NCI-H510A treated with DMSO at 0.1 percent for 48 hours (cell line): ENCODE measurements around the gene RGL3.
"Not testable (repeated sequence)": the region's sequence is repeated elsewhere in the genome, so short reads cannot be mapped to it uniquely, and the experiment has no call there.

ENCODE experiments used
- DNase-seq: peaks from one replicate; lab custom pipeline; 2025; lab: John Stamatoyannopoulos, UW

Gene RGL3

GRCh38 chr19:11382898-11383705 is 36.0 kb downstream of the RGL3 start:
- DNase-seq, result peak; percentile 65

- no peak for DNase-seq
Measured at GRCh38 chr19:11380653-11381537, 38.2 kb downstream of the RGL3 start.

GRCh38 chr19:11379857-11380350 is 39.2 kb downstream of the RGL3 start:
- DNase-seq, result no peak

- DNase-seq, result not testable (repeated sequence)
Measured at GRCh38 chr19:11379269-11379845, 39.8 kb downstream of the RGL3 start.

DNA sequence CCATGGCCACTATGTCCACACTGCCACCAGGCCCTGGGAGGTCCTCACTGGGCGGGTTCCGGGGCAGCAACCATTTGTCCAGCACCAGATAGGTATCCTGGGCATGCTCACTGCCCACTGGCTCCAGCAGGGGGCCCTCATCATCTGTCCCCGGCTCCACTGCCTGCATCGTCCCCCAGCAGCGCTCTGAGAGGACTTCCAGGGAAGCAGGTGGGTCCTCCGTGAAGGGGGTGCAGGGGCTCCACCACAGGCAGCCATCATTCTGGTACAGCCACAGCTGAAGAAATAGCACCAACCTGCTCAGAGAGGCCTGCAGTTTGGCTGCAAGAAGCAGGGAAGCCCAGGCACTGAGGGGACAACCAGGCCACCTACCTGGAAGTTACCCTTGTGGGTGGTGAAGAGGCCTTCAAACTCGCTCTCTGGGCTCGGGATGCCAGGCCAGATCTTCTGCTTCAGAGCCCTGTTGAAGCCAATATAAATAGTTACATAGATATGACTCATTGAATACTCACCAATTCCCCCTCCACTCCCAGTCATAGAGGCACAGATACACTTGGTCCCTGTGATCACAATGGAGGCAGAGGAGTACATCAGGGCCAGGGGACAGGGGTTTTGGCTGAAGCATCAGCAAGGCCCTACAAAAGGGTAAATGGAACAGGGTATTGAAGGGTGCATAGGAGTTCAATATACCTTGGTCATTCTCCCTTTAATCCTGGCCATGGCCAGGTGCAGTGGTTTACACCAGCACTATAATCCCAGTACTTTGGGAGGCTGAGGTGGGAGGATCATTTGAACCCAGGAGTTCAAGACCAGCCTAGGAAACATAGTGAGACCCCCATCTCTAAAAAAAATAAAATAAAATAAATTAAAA is 40.6 kb downstream of the RGL3 start:
- DNase-seq, result peak; percentile 25

DNA sequence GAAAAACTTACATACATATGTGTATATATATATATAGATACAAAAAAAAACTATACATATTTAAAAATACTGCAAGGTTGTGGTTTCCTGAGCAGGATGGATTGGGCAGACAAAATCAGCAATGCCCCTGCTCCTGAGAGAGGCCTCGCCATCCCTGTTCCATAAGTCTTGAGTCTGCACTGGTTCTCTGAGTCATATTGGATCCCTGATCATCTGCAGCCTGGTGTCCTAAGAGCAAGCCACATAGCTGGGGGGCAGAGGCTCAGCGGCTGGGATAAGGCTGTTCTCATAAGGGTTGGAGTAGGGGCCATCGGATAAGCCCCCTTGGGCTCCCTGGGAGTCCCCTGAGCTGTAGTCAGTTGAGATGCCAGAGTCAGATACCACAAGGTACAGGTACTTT is 41.4 kb downstream of the RGL3 start:
- DNase-seq, result no peak

DNA sequence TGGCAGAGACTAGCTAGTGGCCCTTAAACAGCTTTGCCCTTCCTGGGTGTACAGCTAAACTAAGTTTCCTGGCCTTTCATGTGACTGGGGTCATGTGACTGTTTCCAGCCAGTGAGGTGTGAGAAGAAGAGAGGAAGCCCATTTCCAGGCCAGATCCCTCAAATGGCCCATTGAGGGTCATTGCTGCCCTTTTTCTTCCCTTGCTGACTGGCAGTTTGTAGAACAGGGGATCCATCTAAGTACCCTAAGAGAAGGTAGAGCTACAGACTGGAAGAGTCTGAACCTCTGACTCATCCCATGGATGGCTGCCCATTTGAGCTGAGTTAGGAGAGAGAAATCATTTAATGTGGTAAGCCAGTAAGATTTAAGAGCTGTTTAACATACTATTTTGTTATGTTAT is 41.9 kb downstream of the RGL3 start:
- DNase-seq, result peak; percentile 5

DNA sequence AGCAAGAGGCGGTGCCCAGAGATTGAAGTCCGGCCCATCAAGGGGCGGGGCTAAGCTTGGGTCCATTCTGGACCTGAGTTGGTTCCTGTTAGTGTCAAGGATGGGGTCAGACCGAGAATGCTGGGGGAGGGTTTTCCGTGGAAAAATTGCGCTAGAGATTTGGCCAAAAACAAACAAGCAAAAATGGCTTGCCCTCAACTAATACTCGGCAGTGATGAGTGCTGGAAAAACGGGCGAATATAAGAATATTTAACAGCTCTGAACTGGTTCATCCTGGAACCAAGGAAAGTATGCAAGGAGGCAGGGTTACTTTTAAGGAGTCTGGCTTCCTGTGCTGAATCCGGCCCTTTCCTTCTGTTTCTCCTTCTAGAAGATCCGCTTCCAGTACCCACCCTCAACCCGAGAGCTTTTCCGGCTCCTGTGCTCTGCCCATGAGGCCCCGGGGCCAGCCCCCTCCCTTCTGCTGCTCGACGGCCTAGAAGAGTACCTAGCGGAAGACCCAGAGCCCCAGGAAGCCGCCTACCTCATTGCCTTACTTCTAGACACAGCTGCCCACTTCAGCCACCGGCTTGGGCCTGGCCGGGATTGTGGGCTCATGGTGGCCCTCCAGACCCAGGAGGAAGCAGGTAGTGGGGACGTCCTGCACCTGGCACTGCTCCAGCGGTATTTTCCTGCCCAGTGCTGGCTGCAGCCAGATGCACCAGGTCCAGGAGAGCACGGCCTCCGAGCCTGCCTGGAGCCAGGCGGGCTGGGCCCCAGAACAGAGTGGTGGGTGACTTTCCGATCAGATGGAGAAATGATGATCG is 43.8 kb downstream of the RGL3 start:
- DNase-seq, result peak; percentile 81

GRCh38 chr19:11374433-11375142 is 44.5 kb downstream of the RGL3 start, which contains the start of gene SWSAP1:
Gene SWSAP1, plus strand, starts transcription at chr19:11374666. Its CDS starts 15 bp downstream, at chr19:11374681.
- DNase-seq, result peak; percentile 99

- DNase-seq, result no peak
Measured at GRCh38 chr19:11373885-11374432, 45.2 kb downstream of the RGL3 start.

DNA sequence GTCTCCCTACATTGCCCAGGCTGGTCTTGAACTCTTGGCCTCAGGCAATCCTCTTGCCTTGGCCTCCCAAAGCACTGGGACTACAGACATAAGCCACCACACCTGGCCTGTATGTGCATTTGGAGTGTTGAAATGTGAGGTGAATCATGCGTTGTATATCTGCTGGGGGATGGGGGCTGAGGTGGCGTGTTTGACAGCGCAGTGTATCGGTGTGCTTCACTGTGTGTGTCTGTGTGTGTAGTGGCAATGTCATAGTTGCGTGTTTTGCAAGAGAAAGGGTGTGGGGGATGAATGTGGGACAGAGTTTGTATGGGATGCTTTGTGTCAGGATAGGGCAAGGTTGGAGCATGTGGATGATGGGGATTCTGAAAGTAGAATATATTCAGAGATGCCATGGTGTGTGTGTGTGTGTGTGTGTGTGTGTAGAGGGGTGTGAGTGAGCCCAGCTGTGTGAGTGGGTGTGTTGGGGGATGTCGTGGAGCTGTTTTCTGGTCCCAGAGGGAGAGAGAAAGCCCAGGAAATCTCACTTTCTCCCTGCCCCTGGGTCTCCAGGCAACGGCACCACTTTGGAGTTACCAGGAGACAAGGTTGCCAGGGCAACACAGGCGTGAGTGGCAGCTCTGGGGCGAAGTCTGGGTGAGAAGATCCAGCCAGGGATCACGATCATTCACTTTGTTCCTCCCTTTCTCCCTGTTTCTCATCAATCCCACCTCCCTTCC is 45.8 kb downstream of the RGL3 start:
- peak; percentile 79 for DNase-seq

- DNase-seq, result no peak
Measured at GRCh38 chr19:11370744-11371143, 48.4 kb downstream of the RGL3 start.

DNA sequence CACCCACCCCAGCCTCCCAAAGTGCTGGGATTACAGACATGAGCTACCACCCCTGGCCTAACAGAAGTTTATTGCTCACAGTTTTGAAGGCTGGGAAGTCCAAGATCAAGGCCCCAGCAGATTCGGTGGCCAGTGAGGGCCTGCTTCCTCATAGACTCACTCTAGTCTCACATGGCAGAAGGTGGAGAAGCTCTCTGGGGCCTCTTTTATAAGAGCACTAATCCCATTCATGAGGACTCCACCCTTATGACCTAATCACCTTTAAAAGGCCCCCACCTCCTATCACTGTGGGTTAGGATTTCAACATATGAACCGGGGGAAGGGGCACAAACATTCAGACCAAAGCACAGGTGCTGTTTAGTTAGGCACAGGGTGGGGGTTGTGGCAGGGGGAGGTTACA is 51.6 kb downstream of the RGL3 start:
- no peak for DNase-seq

DNA sequence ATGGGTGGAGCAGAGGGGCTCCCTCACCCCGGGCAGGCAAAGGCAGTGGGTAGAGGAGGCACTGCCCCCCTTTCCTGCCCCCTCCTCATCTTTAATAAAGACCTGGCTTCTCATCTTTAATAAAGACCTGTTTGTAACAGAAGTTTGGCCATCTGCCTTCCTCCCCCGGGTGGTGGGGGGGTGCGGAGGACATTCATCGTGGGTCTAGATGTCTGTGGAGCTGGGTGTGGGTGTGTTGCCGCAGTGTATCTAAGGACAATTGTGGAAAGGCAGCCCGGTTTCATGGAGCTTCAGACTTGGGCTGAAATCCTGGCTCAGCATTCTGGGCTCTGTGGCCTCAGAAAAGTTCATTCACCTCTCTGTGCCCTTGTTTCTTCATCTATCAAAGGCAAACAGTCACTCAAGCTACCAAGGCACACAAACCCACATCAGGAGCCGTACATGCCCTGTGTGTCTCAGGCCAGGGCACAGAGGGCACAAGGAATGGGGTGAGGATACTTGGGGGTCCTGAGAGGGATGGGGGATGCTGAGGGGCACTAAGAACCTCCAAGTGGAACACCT is 53.5 kb downstream of the RGL3 start:
- DNase-seq, result no peak

- DNase-seq, result no peak
Measured at GRCh38 chr19:11364935-11365334, 54.2 kb downstream of the RGL3 start.

GRCh38 chr19:11364296-11364904 is 54.7 kb downstream of the RGL3 start:
- no peak for DNase-seq

DNA sequence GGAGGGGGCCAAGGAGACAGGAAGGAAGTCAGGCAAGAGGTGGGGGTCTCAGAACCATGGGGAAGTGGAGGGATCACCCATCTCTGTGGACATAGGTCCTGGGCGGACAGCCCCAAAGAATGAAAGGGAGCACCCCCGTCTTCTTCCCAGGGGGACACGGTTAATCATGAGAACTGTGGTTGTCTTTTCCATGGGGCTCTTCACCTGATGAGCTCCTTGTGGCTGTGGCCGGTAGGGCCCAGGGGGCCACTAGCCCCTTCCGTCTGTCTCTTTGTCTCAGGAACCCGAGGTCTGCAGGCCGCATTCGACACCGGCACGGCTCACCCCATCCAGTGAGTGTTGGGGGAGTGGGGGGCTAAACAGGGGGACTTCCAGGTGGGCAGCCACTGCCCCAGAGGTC is 55.2 kb downstream of the RGL3 start:
- no peak for DNase-seq
